ENCODE data around the gene TRIM64. TPM values are rescaled to one million over a fixed set of nuclear protein-coding genes. Genes with fewer than 3 reads are reported as not detected.
"Not testable (repeated sequence)": the region's sequence is repeated elsewhere in the genome, so short reads cannot be mapped to it uniquely, and the experiment has no call there.

TRIM64 gene
- not detected in 2 replicates for total RNA-seq

- not testable (repeated sequence) for DNase-seq (ENCODE audit: low read depth in 2 of 2)
Observed at GRCh38 chr11:89965737-89966136, at the start of gene TRIM64. TRIM64 (plus strand) TSS chr11:89966037; CDS start chr11:89968504, 2,467 bp downstream.

DNA sequence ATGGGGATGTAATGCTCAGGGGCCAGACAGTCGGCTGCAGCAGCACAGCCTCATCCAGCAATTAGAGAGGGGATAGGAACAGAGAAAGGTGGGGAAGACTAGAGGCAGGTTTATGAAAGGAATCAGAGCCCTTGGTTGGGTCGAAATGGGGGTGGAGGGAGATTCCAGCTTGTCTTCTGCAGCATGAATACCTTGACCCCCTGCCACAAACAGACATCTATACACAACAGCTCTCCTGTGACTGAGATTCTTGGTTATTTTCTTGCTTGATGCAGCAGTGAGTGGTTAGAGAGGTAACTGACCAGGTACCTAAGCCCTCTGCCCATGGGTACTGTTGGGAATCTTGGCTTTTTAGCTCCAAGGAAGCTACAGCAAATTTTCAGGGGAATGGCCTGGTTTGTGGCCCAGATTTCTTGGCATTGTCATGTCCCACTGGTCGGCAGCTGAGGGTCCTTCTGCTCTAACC lies 43.6 kb upstream of the TRIM64 start, which contains the start of gene TRIM49D1:
Gene TRIM49D1 (minus strand): TSS at position 51 of the 466 bp plus-strand sequence. CDS start 4,535 bp downstream, outside the sequence.
- no peak for DNase-seq (ENCODE audit: low read depth in 2 of 2)

GRCh38 chr11:89923764-89924163 lies 42.1 kb upstream of the TRIM64 start, which contains the start of gene TRIM49D2:
TRIM49D2 (plus strand) TSS chr11:89924064; CDS start chr11:89926762, 2,698 bp downstream.
- not testable (repeated sequence) for DNase-seq (ENCODE audit: low read depth in 2 of 2)

DNA sequence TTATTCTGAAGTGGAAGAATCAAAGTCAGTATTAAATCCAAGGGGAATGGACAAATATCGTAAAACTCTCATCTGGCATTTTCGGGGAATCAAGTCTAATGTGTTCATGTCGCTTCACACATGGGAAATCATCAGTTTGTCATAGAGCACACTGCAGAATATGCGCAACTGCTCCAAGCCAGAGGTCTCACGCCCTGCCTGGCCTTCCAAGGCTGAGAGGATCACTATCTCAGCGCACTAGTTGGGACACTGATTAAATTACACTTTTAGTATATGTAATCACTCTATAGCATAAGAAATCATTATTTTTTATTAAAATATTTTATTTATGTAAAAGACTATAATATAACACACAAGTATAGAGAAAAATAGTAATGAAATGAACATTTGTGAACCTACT lies 5.0 kb upstream of the TRIM64 start:
- DNase-seq (ENCODE audit: low read depth in 2 of 2), result not testable (repeated sequence)

Other genes starting within 250 kb of the TRIM64 start
- gene TRIM49, start 157.5 kb upstream of the TRIM64 start, total RNA-seq, result not detected in 2 replicates
- gene TRIM64B, start 87.5 kb upstream of the TRIM64 start, total RNA-seq, result not detected in 2 replicates
- not detected in 2 replicates for gene TRIM49D1, start 43.8 kb upstream of the TRIM64 start, total RNA-seq
- gene TRIM49D2, start 42.0 kb upstream of the TRIM64 start, total RNA-seq, result not detected in 2 replicates
- not detected in 2 replicates for gene TRIM49C, start 65.1 kb downstream of the TRIM64 start, total RNA-seq
- gene UBTFL1, start 119.9 kb downstream of the TRIM64 start, total RNA-seq, result not detected in 2 replicates
- gene NAALAD2, start 168.6 kb downstream of the TRIM64 start, total RNA-seq, result 0.20 and 0.22 TPM in 2 replicates